ENCODE results near the gene KIF6.

DNA sequence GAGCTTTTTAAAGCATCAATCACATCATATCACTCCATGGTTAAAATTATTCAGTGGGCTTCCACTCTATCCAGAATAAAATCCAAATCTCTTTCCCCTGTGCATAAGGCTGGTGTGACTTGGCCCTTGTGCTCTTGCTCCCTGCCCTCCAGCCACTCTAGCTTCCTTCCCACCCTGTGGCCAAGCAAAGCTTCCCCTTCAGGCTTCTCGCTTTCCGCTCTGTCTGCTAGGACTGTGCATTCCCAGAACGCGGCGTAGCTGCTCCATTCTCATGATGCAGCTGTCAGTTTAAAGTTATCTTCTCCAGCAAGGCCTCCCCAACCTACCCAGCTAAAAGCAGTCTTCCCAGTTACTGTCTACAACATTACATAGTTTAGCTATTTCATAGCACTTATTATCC, 383.3 kb downstream of the KIF6 start:
- TF ChIP-seq, protein P1, sequence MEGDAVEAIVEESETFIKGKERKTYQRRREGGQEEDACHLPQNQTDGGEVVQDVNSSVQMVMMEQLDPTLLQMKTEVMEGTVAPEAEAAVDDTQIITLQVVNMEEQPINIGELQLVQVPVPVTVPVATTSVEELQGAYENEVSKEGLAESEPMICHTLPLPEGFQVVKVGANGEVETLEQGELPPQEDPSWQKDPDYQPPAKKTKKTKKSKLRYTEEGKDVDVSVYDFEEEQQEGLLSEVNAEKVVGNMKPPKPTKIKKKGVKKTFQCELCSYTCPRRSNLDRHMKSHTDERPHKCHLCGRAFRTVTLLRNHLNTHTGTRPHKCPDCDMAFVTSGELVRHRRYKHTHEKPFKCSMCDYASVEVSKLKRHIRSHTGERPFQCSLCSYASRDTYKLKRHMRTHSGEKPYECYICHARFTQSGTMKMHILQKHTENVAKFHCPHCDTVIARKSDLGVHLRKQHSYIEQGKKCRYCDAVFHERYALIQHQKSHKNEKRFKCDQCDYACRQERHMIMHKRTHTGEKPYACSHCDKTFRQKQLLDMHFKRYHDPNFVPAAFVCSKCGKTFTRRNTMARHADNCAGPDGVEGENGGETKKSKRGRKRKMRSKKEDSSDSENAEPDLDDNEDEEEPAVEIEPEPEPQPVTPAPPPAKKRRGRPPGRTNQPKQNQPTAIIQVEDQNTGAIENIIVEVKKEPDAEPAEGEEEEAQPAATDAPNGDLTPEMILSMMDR (conservative IDR thresholded peaks at IDR 0.05; ENCODE audit: low read length), result no peak
- TF ChIP-seq EZH2phosphoT487 (IDR thresholded peaks at IDR 0.05; ENCODE audit: borderline replicate concordance), result no peak

Measured in Loucy (cell line).